DND-41 (cell line): ENCODE measurements around the gene LRRC4.

Source experiments
- EZH2 ChIP-seq: IDR thresholded peaks from 3 replicates; pipeline ENCODE4 v1.6.1; 2012; ENCODE audit warnings: borderline replicate concordance, low read depth, mild to moderate bottlenecking, moderate library complexity, low read length, inconsistent platforms; ENCODE audit not compliant: severe bottlenecking
- TF ChIP-seq, protein P1 (sequence below): IDR thresholded peaks from 2 replicates; pipeline ENCODE4 v1.5.1; 2012; ENCODE audit warnings: borderline replicate concordance, low read length, moderate library complexity, mild to moderate bottlenecking; ENCODE audit not compliant: poor library complexity, severe bottlenecking; ENCODE audit errors: extremely low read depth

GRCh38 chr7:128074336-128074735 lies 43.1 kb upstream of the LRRC4 start:
- TF ChIP-seq, protein P1, sequence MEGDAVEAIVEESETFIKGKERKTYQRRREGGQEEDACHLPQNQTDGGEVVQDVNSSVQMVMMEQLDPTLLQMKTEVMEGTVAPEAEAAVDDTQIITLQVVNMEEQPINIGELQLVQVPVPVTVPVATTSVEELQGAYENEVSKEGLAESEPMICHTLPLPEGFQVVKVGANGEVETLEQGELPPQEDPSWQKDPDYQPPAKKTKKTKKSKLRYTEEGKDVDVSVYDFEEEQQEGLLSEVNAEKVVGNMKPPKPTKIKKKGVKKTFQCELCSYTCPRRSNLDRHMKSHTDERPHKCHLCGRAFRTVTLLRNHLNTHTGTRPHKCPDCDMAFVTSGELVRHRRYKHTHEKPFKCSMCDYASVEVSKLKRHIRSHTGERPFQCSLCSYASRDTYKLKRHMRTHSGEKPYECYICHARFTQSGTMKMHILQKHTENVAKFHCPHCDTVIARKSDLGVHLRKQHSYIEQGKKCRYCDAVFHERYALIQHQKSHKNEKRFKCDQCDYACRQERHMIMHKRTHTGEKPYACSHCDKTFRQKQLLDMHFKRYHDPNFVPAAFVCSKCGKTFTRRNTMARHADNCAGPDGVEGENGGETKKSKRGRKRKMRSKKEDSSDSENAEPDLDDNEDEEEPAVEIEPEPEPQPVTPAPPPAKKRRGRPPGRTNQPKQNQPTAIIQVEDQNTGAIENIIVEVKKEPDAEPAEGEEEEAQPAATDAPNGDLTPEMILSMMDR, result no peak
- TF ChIP-seq EZH2, result no peak
